SU-DHL-6 (cell line): Measurements from ENCODE around the gene POM121.
"Not testable (repeated sequence)": the region's sequence is repeated elsewhere in the genome, so short reads cannot be mapped to it uniquely, and the experiment has no call there.

Source experiments
- H2AFZ ChIP-seq: fragments of 200-600 bp; sonication (generic); 2 replicates; pipeline ENCODE4 v1.6.1; 2014; ENCODE audit warnings: low read depth, mild to moderate bottlenecking, moderate library complexity, mixed read lengths, antibody characterized with exemption, low read length; ENCODE audit not compliant: severe bottlenecking
- H3F3A ChIP-seq: fragments of 200-600 bp; shearing (Covaris generic); 2 replicates; pipeline ENCODE4 v1.6.0; 2016; ENCODE audit warnings: antibody characterized with exemption, mild to moderate bottlenecking; ENCODE audit not compliant: insufficient read depth
- H3K27ac ChIP-seq: fragments of 200-600 bp; sonication (generic); 2 replicates; pipeline ENCODE4 v1.5.1; 2016; ENCODE audit warnings: low read depth, mild to moderate bottlenecking, low read length, moderate library complexity, mixed read lengths
- H3K27me3 ChIP-seq: fragments of 200-600 bp; sonication (generic), shearing (Covaris generic); 2 replicates; pipeline ENCODE4 v1.6.0; 2014; ENCODE audit warnings: mild to moderate bottlenecking, low read length
- H3K36me3 ChIP-seq: fragments of 200-600 bp; sonication (generic); 2 replicates; pipeline ENCODE4 v1.6.1; 2014; ENCODE audit warnings: mild to moderate bottlenecking, low read length, mixed read lengths
- H3K4me2 ChIP-seq: fragments of 300-600, 200-600 bp; shearing (Covaris generic), sonication (generic); 2 replicates; pipeline ENCODE4 v1.6.0; 2014; ENCODE audit warnings: low read length, low read depth, mild to moderate bottlenecking; ENCODE audit not compliant: poor library complexity, severe bottlenecking
- H3K4me3 ChIP-seq: fragments of 200-600 bp; sonication (generic); 2 replicates; pipeline ENCODE4 v1.5.1; 2014; ENCODE audit warnings: antibody characterized with exemption, low read length, mild to moderate bottlenecking, mixed read lengths; ENCODE audit not compliant: insufficient read depth, poor library complexity, severe bottlenecking
- H3K79me2 ChIP-seq: fragments of 200-600 bp; sonication (generic); 2 replicates; pipeline ENCODE4 v1.6.1; 2014; ENCODE audit warnings: mild to moderate bottlenecking, low read length, moderate library complexity; ENCODE audit not compliant: insufficient read depth
- H3K9ac ChIP-seq: fragments of 200-600 bp; sonication (generic); 2 replicates; pipeline ENCODE4 v1.7.0; 2014; ENCODE audit warnings: mild to moderate bottlenecking, low read length
- H3K9me2 ChIP-seq: fragments of 200-600 bp; sonication (generic); replicated peaks from 2 replicates; pipeline ENCODE4 v1.6.1; 2014; ENCODE audit warnings: low read length; ENCODE audit not compliant: insufficient read depth
- H3K9me3 ChIP-seq: fragments of 200-600 bp; sonication (generic); 2 replicates; pipeline ENCODE4 v1.6.1; 2014; ENCODE audit warnings: low read length, mixed read lengths; ENCODE audit not compliant: insufficient read depth
- H4K20me1 ChIP-seq: fragments of 200-600 bp; sonication (generic); 2 replicates; pipeline ENCODE4 v1.6.1; 2014; ENCODE audit warnings: low read depth, mild to moderate bottlenecking, antibody characterized with exemption, low read length, moderate library complexity, mixed read lengths
- CTCF ChIP-seq: fragments of 200-600 bp; sonication (generic); IDR thresholded peaks from one replicate; pipeline ENCODE4 v1.5.1; 2017; ENCODE audit warnings: antibody characterized with exemption, mild to moderate bottlenecking, low read length, moderate library complexity; ENCODE audit not compliant: insufficient read depth, poor library complexity, severe bottlenecking
- EZH2phosphoT487 ChIP-seq: fragments of 200-600 bp; sonication (generic), shearing (Covaris generic); conservative IDR thresholded peaks from 2 replicates; pipeline ENCODE4 v1.6.1; 2018; ENCODE audit warnings: mild to moderate bottlenecking, antibody characterized with exemption, low read length, moderate library complexity, mixed read lengths

Gene POM121

DNA sequence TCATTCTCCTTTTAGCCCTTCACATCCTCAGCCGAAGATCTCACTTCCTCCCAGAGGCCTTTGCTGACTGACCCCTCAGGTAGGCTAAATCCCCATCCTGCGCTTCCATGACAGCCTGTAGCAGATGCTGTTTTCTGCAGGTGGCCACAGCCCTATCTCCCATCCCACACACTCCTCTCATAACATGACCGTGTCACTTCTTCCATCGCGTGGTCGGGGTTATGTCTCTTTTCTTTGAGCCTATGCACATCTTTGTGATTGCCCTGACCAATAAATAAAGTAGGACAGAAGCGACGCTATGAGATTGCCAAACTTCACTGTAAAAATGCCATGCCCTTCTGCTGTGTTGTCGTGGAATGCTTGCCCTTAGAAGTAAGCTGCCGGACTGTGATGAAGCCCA, 11.1 kb upstream of the POM121 start:
- H3K4me2 ChIP-seq, H3K9me2 ChIP-seq, H3F3A ChIP-seq, H3K9me3 ChIP-seq, H3K9ac ChIP-seq, H4K20me1 ChIP-seq, H3K36me3 ChIP-seq, H3K27ac ChIP-seq, H3K27me3 ChIP-seq, H3K4me3 ChIP-seq, H2AFZ ChIP-seq: not testable (repeated sequence)
- peaks cover 26% of the 10 kb centered on the region for H3K79me2 ChIP-seq

- H3K27ac ChIP-seq, H3K9me2 ChIP-seq, H3F3A ChIP-seq, H3K9ac ChIP-seq, H3K4me3 ChIP-seq, H3K9me3 ChIP-seq, H3K36me3 ChIP-seq, H4K20me1 ChIP-seq, H2AFZ ChIP-seq, H3K27me3 ChIP-seq, H3K4me2 ChIP-seq: not testable (repeated sequence)
- peaks cover 25% of the 10 kb centered on the region for H3K79me2 ChIP-seq
- TF ChIP-seq CTCF = peak; percentile 73
These were observed 10.0 kb upstream of the POM121 start for GRCh38 chr7:72914756-72915525.

GRCh38 chr7:72919256-72919775, 5.6 kb upstream of the POM121 start:
- TF ChIP-seq CTCF (no peak), EZH2phosphoT487 (no peak)
- Histone ChIP-seq H3K9me3 (no peaks in the 10 kb centered on the region), H4K20me1 (no peaks in the 10 kb centered on the region), H3K4me3 (no peak overlapping the region), H3K27ac (no peak overlapping the region), H3K79me2 (peaks cover 40% of the 10 kb centered on the region), H3K27me3 (no peaks in the 10 kb centered on the region), H3K4me2 (no peak overlapping the region), H3K9ac (no peak overlapping the region), H2AFZ (no peak overlapping the region), H3K9me2 (no peaks in the 10 kb centered on the region), H3F3A (peaks cover 20% of the 10 kb centered on the region), H3K36me3 (peaks cover 3% of the 10 kb centered on the region)

- H3K79me2 ChIP-seq = peaks cover 52% of the 10 kb centered on the region
- no peak for TF ChIP-seq CTCF
- no peak for TF ChIP-seq EZH2phosphoT487
- no peaks in the 10 kb centered on the region for H4K20me1 ChIP-seq
- peak overlapping the region; percentile 68 for H3K27ac ChIP-seq
- H3K4me2 ChIP-seq = peak overlapping the region; percentile 67
- no peaks in the 10 kb centered on the region for H3K9me2 ChIP-seq
- H3F3A ChIP-seq = peaks cover 22% of the 10 kb centered on the region
- peak overlapping the region; percentile 74 for H3K9ac ChIP-seq
- H3K27me3 ChIP-seq = no peaks in the 10 kb centered on the region
- H3K9me3 ChIP-seq = no peaks in the 10 kb centered on the region
- peak overlapping the region; percentile 63 for H3K4me3 ChIP-seq
- peak overlapping the region; percentile 17 for H2AFZ ChIP-seq
- peaks cover 21% of the 10 kb centered on the region; the same call in 1 of the 2 replicates for H3K36me3 ChIP-seq
These were observed 536 bp upstream of the POM121 start for GRCh38 chr7:72924386-72924732.
